ENCODE results near the gene LTBP4.
A peak's percentile ranks its signal among the peaks of the same experiment; 100 is the strongest.
"Not testable (repeated sequence)": the region's sequence is repeated elsewhere in the genome, so short reads cannot be mapped to it uniquely, and the experiment has no call there.

The LTBP4 gene

DNA sequence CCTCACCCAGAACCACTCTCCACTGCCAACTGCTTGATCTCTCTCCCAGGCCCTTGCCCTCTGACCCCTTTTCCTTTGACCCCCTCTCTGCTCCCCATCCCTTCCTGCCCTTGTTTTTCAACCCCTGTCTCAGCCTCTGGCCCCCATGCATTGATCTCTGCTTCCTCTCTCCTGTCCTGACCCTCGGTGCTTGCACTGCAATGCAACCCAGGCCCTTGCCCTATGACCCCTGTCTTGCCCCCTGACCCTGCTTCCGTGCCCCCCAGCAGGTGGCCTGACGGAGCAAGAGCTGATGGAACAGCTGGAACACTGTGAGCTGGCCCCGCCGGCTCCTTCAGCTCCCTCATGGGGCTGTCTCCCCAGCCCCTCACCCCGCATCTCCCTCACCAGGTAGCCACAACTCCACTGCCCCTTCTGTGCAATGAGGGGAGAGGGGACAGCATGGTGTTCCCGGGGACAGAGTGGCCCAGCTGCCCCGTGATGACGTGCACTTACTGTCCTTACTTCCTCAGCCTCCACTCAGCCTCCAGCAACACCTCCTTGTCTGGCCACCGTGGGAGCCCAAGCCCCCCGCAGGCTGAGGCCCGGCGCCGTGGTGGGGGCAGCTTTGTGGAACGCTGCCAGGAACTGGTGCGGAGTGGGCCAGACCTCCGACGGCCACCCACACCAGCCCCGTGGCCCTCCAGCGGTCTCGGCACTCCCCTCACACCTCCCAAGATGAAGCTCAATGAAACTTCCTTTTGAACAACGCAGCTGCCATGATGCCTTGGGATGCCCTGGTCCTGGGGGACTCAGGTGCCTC is 10.5 kb upstream of the LTBP4 start:
- TF ChIP-seq CTCF (IDR thresholded peaks at IDR 0.05) = no peak
- no peak overlapping the region for H3K27ac ChIP-seq
- no peak for DNase-seq (ENCODE audit: low spot score)
- no peak overlapping the region for H3K4me3 ChIP-seq

DNA sequence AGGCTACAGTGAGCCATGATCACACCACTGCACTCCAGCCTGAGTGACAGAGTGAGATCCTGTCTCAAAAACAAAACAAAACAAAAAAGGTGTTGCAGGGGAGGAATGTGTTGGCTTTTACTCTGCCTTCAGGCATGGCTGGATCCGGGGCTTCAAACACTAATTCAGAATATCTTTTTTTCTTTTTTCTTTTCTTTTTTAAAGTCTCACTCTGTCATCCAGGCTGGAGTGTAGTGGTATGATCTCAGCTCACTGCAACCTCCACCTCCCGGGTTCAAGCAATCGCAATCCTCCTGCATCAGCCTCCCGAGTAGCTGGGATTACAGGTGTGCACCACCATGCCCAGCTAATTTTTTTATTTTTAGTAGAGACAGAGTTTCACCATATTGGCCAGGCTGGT is 9.4 kb upstream of the LTBP4 start:
- not testable (repeated sequence) for H3K4me3 ChIP-seq; H3K27ac ChIP-seq; DNase-seq (ENCODE audit: low spot score)

GRCh38 chr19:40592170-40592569 is 9.0 kb upstream of the LTBP4 start:
- H3K27ac ChIP-seq = no peak overlapping the region
- no peak overlapping the region for H3K4me3 ChIP-seq
- no peak for TF ChIP-seq CTCF (IDR thresholded peaks at IDR 0.05)
- no peak for DNase-seq (ENCODE audit: low spot score)

- no peak for DNase-seq (ENCODE audit: low spot score)
- Histone ChIP-seq H3K4me3 (no peak overlapping the region), H3K27ac (no peak overlapping the region)
- TF ChIP-seq CTCF (IDR thresholded peaks at IDR 0.05) = no peak
Observed at GRCh38 chr19:40594255-40594654, 6.9 kb upstream of the LTBP4 start.

GRCh38 chr19:40594657-40595091 is 6.5 kb upstream of the LTBP4 start:
- no peak overlapping the region for H3K4me3 ChIP-seq
- H3K27ac ChIP-seq = no peak overlapping the region
- no peak for DNase-seq (ENCODE audit: low spot score)
- no peak for TF ChIP-seq CTCF (IDR thresholded peaks at IDR 0.05)

GRCh38 chr19:40596608-40597328 is 4.4 kb upstream of the LTBP4 start:
- H3K27ac ChIP-seq = no peak overlapping the region
- no peak for TF ChIP-seq CTCF (IDR thresholded peaks at IDR 0.05)
- DNase-seq (ENCODE audit: low spot score) = peak; percentile 84
- peak overlapping the region; percentile 65 for H3K4me3 ChIP-seq

DNA sequence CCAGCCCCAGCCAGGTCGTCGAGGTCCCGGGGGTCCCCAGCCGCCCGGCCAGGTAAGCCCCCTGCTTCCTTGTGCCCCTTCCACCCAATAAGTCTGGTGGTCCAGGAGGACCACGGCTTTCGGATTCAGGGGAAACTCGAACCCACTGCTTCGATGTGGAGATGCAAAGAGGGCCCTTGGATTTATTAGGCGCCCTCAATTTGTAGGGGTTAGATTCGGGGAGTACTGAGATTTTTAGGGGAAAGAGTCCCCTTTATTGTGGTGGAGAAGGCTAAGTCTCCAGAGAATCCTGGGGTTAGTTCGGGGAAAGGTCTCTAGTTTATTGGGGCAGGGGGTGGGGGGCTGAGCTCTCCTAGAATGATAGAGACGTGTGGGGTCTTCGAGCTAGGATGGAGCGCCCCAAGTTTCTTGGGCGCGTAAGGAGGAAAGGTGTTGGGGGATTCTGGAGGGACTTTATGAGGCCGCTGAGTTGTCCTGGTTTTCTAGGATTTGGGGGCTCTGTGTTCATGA is 3.8 kb upstream of the LTBP4 start:
- H3K27ac ChIP-seq = no peak overlapping the region
- no peak for DNase-seq (ENCODE audit: low spot score)
- TF ChIP-seq CTCF (IDR thresholded peaks at IDR 0.05) = no peak
- H3K4me3 ChIP-seq = peak overlapping the region; percentile 65

Data from coronary artery (tissue), 2 donors.